ENCODE measurements around the gene CDC26.

DNA sequence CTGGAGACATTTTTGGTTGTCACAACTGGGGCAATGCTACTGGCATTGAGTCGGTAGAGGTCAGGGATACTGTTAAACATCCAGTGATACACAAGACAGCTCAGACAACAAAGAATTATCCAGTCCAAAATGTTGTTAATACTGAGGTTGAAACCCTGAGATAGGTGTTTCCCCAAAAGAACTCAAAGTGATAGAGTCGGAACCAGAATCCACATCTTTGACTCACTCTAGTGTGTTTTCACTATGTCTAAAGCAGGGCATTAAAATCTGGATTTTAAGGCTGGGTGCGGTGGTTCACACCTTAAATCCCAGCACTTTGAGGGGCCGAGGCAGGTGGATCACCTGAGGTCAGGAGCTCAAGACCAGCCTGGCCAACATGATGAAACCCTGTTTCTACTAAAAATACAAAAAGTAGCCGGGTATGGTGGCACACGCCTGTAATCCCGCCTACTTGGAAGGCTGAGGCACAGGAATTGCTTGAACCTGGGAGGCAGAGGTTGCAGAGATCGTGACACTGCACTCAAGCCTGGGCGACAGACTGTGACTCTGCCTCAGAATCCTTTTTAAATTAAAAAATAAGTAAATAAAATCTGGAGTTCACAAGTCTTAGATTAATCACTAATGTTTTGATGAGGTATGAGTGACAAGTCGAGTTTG lies 37.0 kb downstream of the CDC26 start:
- no peak for TF ChIP-seq POLR2A (IDR thresholded peaks at IDR 0.05; ENCODE audit: low read depth)
- TF ChIP-seq CTCF (IDR thresholded peaks at IDR 0.05) = no peak
